Subcutaneous adipose tissue (tissue), 4 donors: ENCODE measurements around the gene GRAMD2B. TPM values are rescaled to one million over a fixed set of nuclear protein-coding genes. Genes with fewer than 3 reads are reported as not detected.

ENCODE experiments used
- CTCF ChIP-seq: fragments of 450-650 bp; IDR thresholded peaks from one replicate; pipeline ENCODE4 v1.5.1; 2016; ENCODE audit warnings: low read depth, mild to moderate bottlenecking, control low read depth, antibody characterized with exemption, moderate library complexity
- total RNA-seq, 4 donors: library from RNA; depleted of rRNA; stranded (reverse); fragments of >200 nt; gene quantifications; one replicate each; pipeline ENCODE4 v1.1.0, GENCODE V29; 2016

Gene GRAMD2B
- total RNA-seq, 4 donors from 2014 or later, result 30.3 to 50.9 (median 32.7) TPM

- no peak for TF ChIP-seq CTCF
These were observed 29.3 kb downstream of the GRAMD2B start for GRCh38 chr5:126452477-126452876.

GRCh38 chr5:126454081-126454480 is 30.9 kb downstream of the GRAMD2B start:
- no peak for TF ChIP-seq CTCF

GRCh38 chr5:126454535-126454934 is 31.3 kb downstream of the GRAMD2B start:
- TF ChIP-seq CTCF, result no peak

GRCh38 chr5:126455264-126455663 is 32.1 kb downstream of the GRAMD2B start:
- no peak for TF ChIP-seq CTCF

GRCh38 chr5:126455728-126456127 is 32.5 kb downstream of the GRAMD2B start:
- TF ChIP-seq CTCF, result no peak

GRCh38 chr5:126456217-126456820 is 33.1 kb downstream of the GRAMD2B start:
- no peak for TF ChIP-seq CTCF

- TF ChIP-seq CTCF, result no peak
These were observed 37.2 kb downstream of the GRAMD2B start for GRCh38 chr5:126460459-126460858.
